GM12878 (cell line): Measurements from ENCODE around the gene PINLYP. TPM values are rescaled to one million over a fixed set of nuclear protein-coding genes. Genes with fewer than 3 reads are reported as not detected.

Experiments
- BRCA1 ChIP-seq: IDR thresholded peaks from 2 replicates; pipeline ENCODE4 v1.6.1; 2011; ENCODE audit warnings: low read depth, low read length, improper control_type of control experiment
- E2F4 ChIP-seq: IDR thresholded peaks from 2 replicates; pipeline ENCODE4 v1.6.1; 2012; ENCODE audit warnings: low read depth, low read length, improper control_type of control experiment
- E2F8 ChIP-seq: fragments of 450-650 bp; IDR thresholded peaks from 2 replicates; pipeline ENCODE4 v1.6.1; 2018; ENCODE audit warnings: mild to moderate bottlenecking, low read depth, moderate library complexity; ENCODE audit not compliant: partially characterized antibody
- ETV6 ChIP-seq, 2 experiments: fragments of 450-650 bp in 1 of 2; IDR thresholded peaks in 1 of 2; conservative IDR thresholded peaks in 1 of 2; 2 replicates each; pipeline ENCODE4 v1.6.1; 2014; ENCODE audit warnings: antibody characterized with exemption in 1 of 2, borderline replicate concordance in 1 of 2, low read depth in 1 of 2, mild to moderate bottlenecking in 1 of 2, moderate library complexity in 1 of 2
- HDAC2 ChIP-seq: fragments of 200-600 bp; sonication (generic); IDR thresholded peaks from 2 replicates; pipeline ENCODE4 v1.6.1; 2017
- HDAC6 ChIP-seq: fragments of 200-600 bp; sonication (generic); IDR thresholded peaks from one replicate; pipeline ENCODE4 v1.8.0; 2017; ENCODE audit warnings: antibody characterized with exemption; ENCODE audit not compliant: unreplicated experiment
- NBN ChIP-seq: fragments of 450-650 bp; IDR thresholded peaks from 2 replicates; pipeline ENCODE4 v1.6.1; 2016
- NFXL1 ChIP-seq: fragments of 450-650 bp; IDR thresholded peaks from 2 replicates; pipeline ENCODE4 v1.6.1; 2017; ENCODE audit warnings: antibody characterized with exemption, mild to moderate bottlenecking, borderline replicate concordance
- NKRF ChIP-seq: fragments of 450-650 bp; conservative IDR thresholded peaks from 2 replicates; pipeline ENCODE4 v1.6.1; 2017; ENCODE audit warnings: mild to moderate bottlenecking, moderate library complexity
- NR2F1 ChIP-seq: fragments of 450-650 bp; conservative IDR thresholded peaks from 2 replicates; pipeline ENCODE4 v1.6.1; 2017; ENCODE audit warnings: mild to moderate bottlenecking
- PBX3 ChIP-seq: IDR thresholded peaks from 2 replicates; pipeline ENCODE4 v1.6.1; 2011; ENCODE audit warnings: mild to moderate bottlenecking, low read depth, low read length, moderate library complexity; ENCODE audit not compliant: insufficient replicate concordance
- PKNOX1 ChIP-seq: fragments of 450-650 bp; IDR thresholded peaks from 2 replicates; pipeline ENCODE4 v1.6.1; 2016; ENCODE audit warnings: mild to moderate bottlenecking
- RCOR1 ChIP-seq: conservative IDR thresholded peaks from 2 replicates; pipeline ENCODE4 v1.6.1; 2012; ENCODE audit warnings: low read depth, low read length, improper control_type of control experiment
- RUNX3 ChIP-seq: IDR thresholded peaks from 2 replicates; pipeline ENCODE4 v1.6.1; 2012; ENCODE audit warnings: low read length, inconsistent platforms
- SPI1 ChIP-seq: IDR thresholded peaks from 2 replicates; pipeline ENCODE4 v1.6.1; 2011; ENCODE audit warnings: low read depth, mild to moderate bottlenecking, low read length, moderate library complexity, borderline replicate concordance; ENCODE audit not compliant: insufficient read depth
- ZNF687 ChIP-seq: fragments of 450-650 bp; IDR thresholded peaks from 2 replicates; pipeline ENCODE4 v1.6.1; 2017; ENCODE audit warnings: mild to moderate bottlenecking, moderate library complexity
- polyA plus RNA-seq, 11 experiments: library from polyadenylated mRNA; depleted of rRNA in 4 of 11; unstranded in 6 of 11; stranded (reverse) in 5 of 11; fragments of >200 nt; fragmentation: Nextera tagmentation in 4 of 11; fragmentation: Illumina TruSeq in 1 of 11; extraction: Ambion mirVana in 4 of 11; extraction: Trizol in 1 of 11; gene quantifications; 1 replicate in 1 of 11; 2 replicates in 10 of 11; pipeline versions ENCODE4 v1.2.1 to v1.2.3, GENCODE V29; 2011 to 2016; ENCODE audit warnings: inconsistent platforms in 2 of 11, missing spikeins in 2 of 11, low read depth in 1 of 11
- total RNA-seq, 4 experiments: library from RNA; depleted of rRNA in 3 of 4; stranded (reverse); fragments of >200 nt in 3 of 4; fragmentation: Illumina TruSeq in 1 of 4; extraction: Trizol in 1 of 4; gene quantifications; 2 replicates each; pipeline versions ENCODE4 v1.2.1 to v1.2.3, GENCODE V29; 2013 to 2021

PINLYP gene
- total and polyA plus RNA-seq, 10 of the 15 experiments (the other 5 are each of a cell fraction or from before 2014, with no cell fraction given) = 1.0 to 26.9 (median 11.4) TPM

- TF ChIP-seq NFXL1 = no peak
- no peak for TF ChIP-seq ETV6 (conservative IDR thresholded peaks at IDR 0.05 in 1 of 2, IDR thresholded peaks at IDR 0.05 in 1 of 2; ENCODE audit: borderline replicate concordance in 1 of 2, low read depth in 1 of 2)
- peak; percentile 83 for TF ChIP-seq NKRF
- TF ChIP-seq HDAC6 = no peak
- TF ChIP-seq E2F8 = no peak
- TF ChIP-seq SPI1 = no peak
- no peak for TF ChIP-seq BRCA1
- TF ChIP-seq E2F4 = peak; percentile 85
- TF ChIP-seq PBX3 = no peak
- 0 out of 2 replicates have a peak, but pooled peaks have one; percentile 34 for TF ChIP-seq NBN
- TF ChIP-seq RUNX3 = no peak
- no peak for TF ChIP-seq RCOR1
- TF ChIP-seq ZNF687 = no peak; the same call in 1 of the 2 replicates
- TF ChIP-seq NR2F1 = no peak
- no peak for TF ChIP-seq HDAC2
- TF ChIP-seq PKNOX1 = peak; percentile 5; the same call in 1 of the 2 replicates
Measured at GRCh38 chr19:43575156-43575950, at the start of gene PINLYP, which contains the start of gene XRCC1 (continued).
